Neural crest cell (in vitro differentiated cells): Measurements from ENCODE around the gene UBXN11. TPM values are rescaled to one million over a fixed set of nuclear protein-coding genes. Genes with fewer than 3 reads are reported as not detected.

ENCODE experiments used
- DNase-seq: peaks from one replicate; pipeline ENCODE4 v3.0.0; 2021; ENCODE audit warnings: low read depth, mixed read lengths, low spot score
- H3K27ac Mint-ChIP-seq: one replicate; pipeline ENCODE4 v1.8.0; 2021; ENCODE audit warnings: mild to moderate bottlenecking, mixed read lengths; ENCODE audit not compliant: unreplicated experiment
- H3K27me3 Mint-ChIP-seq: 2 replicates; pipeline ENCODE4 v1.8.0; 2021; ENCODE audit warnings: low read depth, mild to moderate bottlenecking, mixed read lengths
- H3K36me3 Mint-ChIP-seq: 2 replicates; pipeline ENCODE4 v1.8.0; 2021; ENCODE audit warnings: low read depth, mild to moderate bottlenecking, mixed read lengths
- H3K4me1 Mint-ChIP-seq: 2 replicates; pipeline ENCODE4 v1.8.0; 2021; ENCODE audit warnings: mixed read lengths
- H3K4me3 Mint-ChIP-seq: one replicate; pipeline ENCODE4 v1.8.0; 2021; ENCODE audit warnings: mild to moderate bottlenecking, mixed read lengths
- H3K9me3 Mint-ChIP-seq: 2 replicates; pipeline ENCODE4 v1.8.0; 2021; ENCODE audit warnings: mixed read lengths
- total RNA-seq: library from RNA; stranded (reverse); gene quantifications from 2 replicates; pipeline ENCODE4 v1.2.1, GENCODE V29; 2021
- TF ChIP-seq, protein P1 (sequence below): fragments of 200-600 bp; sonication (generic); conservative IDR thresholded peaks from 2 replicates; pipeline ENCODE4 v1.5.0; 2021; ENCODE audit warnings: antibody characterized with exemption, mild to moderate bottlenecking

Gene UBXN11
- total RNA-seq, 1 donor from 2014 or later = 35.5 TPM

DNA sequence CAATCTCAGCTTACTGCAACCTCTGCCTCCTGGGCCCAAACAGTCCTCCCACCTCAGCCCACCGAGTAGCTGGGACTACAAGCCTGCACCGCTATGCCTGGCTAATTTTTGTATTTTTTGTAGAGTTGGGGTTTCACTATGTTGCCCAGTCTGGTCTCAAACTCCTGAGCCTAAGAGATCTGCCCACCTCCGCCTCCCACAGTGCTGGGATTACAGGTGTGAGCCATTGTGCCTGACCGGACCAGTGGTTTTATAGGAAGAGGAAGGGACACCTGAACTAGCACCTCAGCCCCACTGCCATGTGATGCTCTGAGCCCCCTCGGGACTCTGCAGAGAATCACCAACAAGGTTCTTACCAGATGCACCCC lies 43.4 kb upstream of the UBXN11 start:
- H3K27ac Mint-ChIP-seq = no peak overlapping the region
- H3K27me3 Mint-ChIP-seq = no peaks in the 10 kb centered on the region
- TF ChIP-seq, protein P1, sequence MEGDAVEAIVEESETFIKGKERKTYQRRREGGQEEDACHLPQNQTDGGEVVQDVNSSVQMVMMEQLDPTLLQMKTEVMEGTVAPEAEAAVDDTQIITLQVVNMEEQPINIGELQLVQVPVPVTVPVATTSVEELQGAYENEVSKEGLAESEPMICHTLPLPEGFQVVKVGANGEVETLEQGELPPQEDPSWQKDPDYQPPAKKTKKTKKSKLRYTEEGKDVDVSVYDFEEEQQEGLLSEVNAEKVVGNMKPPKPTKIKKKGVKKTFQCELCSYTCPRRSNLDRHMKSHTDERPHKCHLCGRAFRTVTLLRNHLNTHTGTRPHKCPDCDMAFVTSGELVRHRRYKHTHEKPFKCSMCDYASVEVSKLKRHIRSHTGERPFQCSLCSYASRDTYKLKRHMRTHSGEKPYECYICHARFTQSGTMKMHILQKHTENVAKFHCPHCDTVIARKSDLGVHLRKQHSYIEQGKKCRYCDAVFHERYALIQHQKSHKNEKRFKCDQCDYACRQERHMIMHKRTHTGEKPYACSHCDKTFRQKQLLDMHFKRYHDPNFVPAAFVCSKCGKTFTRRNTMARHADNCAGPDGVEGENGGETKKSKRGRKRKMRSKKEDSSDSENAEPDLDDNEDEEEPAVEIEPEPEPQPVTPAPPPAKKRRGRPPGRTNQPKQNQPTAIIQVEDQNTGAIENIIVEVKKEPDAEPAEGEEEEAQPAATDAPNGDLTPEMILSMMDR = no peak
- H3K4me1 Mint-ChIP-seq = peaks cover 39% of the 10 kb centered on the region
- peak overlapping the region; percentile 31 for H3K4me3 Mint-ChIP-seq
- no peak for DNase-seq
- H3K9me3 Mint-ChIP-seq = no peaks in the 10 kb centered on the region
- H3K36me3 Mint-ChIP-seq = no peaks in the 10 kb centered on the region

DNA sequence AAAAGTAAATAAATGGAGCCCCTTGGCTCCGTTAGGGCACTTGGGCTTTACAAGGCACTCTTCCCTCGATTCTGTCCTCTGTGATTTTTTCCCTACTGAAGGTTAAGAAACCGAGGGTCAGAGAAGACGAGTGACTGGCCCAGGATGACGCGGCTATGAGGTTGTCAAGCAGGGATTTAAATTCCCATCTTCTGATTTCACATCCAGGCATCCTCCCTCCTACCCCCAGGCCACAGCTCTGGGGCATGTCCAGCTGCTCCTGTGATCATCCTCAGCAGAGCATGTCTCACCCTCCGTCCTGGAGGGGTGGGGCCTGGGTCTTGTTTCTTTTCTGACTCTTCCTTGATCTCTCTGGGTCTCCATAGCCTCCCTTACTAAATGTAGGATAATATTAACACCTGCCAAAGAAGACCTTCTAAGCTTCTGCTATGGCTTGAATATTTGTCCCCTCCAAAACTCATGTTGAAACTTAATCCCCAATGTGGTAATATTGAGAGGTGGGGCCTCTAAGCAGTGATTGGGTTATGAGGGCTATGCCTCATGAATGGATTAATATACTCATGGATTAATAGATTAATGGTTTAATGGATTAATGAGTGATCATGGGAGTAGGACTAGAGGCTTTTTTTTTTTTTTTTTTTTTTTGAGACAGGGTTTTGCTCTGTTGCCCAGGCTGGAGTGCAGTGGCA lies 42.9 kb upstream of the UBXN11 start:
- TF ChIP-seq, protein P1 = no peak
- Mint-ChIP-seq H3K4me3 (no peak overlapping the region), H3K27me3 (no peaks in the 10 kb centered on the region), H3K9me3 (no peaks in the 10 kb centered on the region), H3K27ac (peak overlapping the region; percentile 13), H3K4me1 (peaks cover 39% of the 10 kb centered on the region), H3K36me3 (no peaks in the 10 kb centered on the region)
- no peak for DNase-seq

DNA sequence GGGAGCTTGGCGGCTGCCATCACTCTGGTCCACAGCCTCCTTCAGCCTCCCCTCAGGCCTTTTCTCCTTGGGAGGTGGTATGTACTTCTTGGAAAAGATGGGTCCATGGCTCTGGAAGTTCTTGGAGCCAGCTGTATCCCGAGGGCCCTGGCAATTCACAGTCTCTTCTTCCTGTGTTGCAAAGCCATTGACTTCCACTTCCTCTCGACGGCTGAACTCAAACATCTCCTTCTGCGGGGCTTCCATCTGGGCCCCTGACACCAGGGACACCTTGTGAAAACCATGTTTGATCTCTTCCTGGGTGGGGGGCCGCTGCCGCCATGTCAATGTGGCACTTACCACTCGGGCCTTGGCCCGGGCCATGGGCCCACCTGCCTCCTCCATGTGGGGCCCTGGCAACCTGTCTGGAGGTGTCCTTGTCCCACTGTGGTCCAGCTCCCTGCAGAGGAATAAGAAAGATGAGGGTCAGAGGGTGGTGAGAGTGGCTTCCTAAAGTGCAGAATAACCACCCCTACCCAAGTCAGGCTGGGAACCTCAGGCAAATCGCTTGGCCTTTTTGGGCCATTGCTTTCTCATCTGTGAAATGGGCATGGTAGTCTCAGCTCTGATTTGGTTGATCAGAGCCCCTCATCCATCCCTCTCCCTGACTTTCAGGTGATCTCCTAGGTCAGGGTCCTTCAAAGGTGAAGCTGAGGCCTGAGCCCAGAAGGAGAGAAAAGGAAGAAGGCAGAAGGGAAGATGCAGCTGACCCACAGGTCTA lies 40.0 kb upstream of the UBXN11 start:
- Mint-ChIP-seq H3K9me3 (no peaks in the 10 kb centered on the region), H3K27ac (peak overlapping the region; percentile 43), H3K27me3 (no peaks in the 10 kb centered on the region), H3K4me3 (no peak overlapping the region), H3K36me3 (no peaks in the 10 kb centered on the region), H3K4me1 (peaks cover 28% of the 10 kb centered on the region)
- TF ChIP-seq, protein P1 = no peak
- DNase-seq = no peak

DNA sequence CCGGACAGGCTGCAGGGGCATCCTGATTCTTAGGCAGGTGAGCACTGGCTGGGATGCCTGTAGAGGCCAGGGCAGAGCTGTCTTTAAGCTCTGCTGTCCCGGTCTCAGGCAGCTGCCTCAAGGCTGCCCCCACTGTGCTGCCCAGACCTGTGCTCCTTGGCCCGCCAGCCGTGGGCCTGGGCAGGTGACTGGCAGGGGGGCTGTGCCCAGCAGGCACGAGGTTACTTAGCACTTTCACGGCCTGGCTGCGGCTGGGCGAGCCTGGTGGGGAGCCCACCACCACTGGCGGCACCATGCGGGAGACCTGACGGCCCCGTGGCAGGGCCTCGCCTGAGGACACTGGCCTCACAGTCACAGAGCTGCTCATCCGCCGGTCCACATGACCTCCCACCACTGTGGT lies 39.3 kb upstream of the UBXN11 start:
- H3K36me3 Mint-ChIP-seq = no peaks in the 10 kb centered on the region
- no peaks in the 10 kb centered on the region for H3K27me3 Mint-ChIP-seq
- no peak for DNase-seq
- no peak overlapping the region for H3K27ac Mint-ChIP-seq
- peaks cover 20% of the 10 kb centered on the region for H3K4me1 Mint-ChIP-seq
- TF ChIP-seq, protein P1 = no peak
- H3K4me3 Mint-ChIP-seq = no peak overlapping the region
- no peaks in the 10 kb centered on the region for H3K9me3 Mint-ChIP-seq

DNA sequence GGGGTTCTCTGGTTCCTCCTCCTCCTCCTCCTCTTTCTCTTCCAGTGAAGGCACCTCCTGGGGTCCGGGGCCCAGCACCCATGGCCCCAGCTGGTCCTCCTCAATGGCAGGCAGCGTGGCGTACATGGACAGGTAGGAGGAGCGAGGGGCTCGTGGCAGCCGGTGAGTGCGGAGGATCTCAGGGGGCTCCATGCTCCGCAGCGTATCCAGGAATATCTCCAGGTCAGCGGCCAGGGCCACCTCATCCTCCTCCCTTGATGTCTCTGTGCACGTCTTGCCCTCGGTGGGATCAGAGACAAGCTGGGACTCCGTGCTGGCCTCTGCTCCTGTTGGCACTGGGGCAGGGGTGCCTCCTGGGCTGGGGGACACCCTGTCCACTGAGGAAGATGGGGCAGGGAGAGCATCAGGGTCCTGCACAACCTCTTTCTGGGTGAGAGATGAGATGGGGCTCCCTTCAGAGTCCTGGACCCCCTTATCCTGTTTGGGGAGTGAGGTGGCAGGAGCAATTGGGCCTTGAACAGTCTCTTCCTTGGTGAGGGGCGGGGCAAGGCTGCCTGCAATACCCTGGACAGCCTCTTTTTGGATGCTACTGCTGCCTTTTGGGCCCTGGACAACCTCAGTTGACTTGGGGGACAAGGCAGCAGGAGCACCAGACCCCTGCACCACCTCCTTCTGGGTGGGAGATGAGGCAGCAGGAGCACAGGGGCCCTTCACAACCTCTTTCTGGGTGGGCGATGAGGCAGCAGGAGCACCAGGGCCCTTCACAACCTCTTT lies 37.9 kb upstream of the UBXN11 start:
- Mint-ChIP-seq H3K4me1 (peaks cover 11% of the 10 kb centered on the region), H3K27ac (no peak overlapping the region), H3K36me3 (no peaks in the 10 kb centered on the region), H3K9me3 (no peaks in the 10 kb centered on the region), H3K27me3 (no peaks in the 10 kb centered on the region), H3K4me3 (no peak overlapping the region)
- TF ChIP-seq, protein P1 = no peak
- no peak for DNase-seq
